Activated CD8-positive, alpha-beta memory T cell treated with anti-CD3 and anti-CD28 coated beads for 4 hours (primary cell): ENCODE measurements around the gene SMC6.

ENCODE experiments used
- DNase-seq, 2 donors: peaks; one replicate each; pipeline ENCODE4 v3.0.0-alpha.2; 2020; ENCODE audit warnings: low read depth in 2 of 2

The SMC6 gene

GRCh38 chr2:17762451-17762850 is 8.8 kb upstream of the SMC6 start:
- no peak for DNase-seq

- no peak for DNase-seq
Measured at GRCh38 chr2:17759805-17760204, 6.2 kb upstream of the SMC6 start.

- DNase-seq = no peak
Measured at GRCh38 chr2:17758118-17758517, 4.5 kb upstream of the SMC6 start.

- no peak for DNase-seq
Measured at GRCh38 chr2:17757321-17757720, 3.7 kb upstream of the SMC6 start.

- DNase-seq = no peak
Measured at GRCh38 chr2:17756668-17757067, 3.1 kb upstream of the SMC6 start.

DNA sequence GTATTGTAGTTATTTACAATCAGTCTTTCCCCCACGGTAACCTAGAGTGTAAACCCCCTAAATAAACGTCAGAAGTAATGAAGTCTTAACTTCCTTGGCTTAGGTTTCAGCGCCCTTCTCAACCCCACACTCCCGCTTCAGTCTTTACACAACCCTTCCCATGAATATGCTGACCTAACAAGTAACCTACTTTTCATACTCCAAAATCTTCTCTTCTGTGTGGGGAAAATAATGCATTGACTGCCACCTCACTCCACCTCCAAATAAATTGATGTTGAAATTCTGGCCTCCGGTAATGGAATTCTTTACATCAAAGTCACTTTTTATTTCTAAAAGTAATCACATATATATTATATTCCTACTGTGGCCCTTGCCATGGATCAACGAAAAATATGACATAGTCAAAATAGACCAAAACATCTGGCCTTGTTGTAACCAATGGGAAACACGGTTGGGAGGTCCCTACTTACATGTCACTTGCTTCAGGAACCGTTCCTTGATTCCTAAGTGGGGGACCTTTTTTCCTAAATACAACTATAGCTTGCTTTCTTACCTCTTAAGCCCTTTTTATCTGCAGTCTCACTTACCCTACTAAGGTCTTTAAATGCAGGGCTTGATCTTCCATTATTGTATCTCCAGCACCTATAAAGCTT is 1.3 kb upstream of the SMC6 start:
- DNase-seq = no peak

DNA sequence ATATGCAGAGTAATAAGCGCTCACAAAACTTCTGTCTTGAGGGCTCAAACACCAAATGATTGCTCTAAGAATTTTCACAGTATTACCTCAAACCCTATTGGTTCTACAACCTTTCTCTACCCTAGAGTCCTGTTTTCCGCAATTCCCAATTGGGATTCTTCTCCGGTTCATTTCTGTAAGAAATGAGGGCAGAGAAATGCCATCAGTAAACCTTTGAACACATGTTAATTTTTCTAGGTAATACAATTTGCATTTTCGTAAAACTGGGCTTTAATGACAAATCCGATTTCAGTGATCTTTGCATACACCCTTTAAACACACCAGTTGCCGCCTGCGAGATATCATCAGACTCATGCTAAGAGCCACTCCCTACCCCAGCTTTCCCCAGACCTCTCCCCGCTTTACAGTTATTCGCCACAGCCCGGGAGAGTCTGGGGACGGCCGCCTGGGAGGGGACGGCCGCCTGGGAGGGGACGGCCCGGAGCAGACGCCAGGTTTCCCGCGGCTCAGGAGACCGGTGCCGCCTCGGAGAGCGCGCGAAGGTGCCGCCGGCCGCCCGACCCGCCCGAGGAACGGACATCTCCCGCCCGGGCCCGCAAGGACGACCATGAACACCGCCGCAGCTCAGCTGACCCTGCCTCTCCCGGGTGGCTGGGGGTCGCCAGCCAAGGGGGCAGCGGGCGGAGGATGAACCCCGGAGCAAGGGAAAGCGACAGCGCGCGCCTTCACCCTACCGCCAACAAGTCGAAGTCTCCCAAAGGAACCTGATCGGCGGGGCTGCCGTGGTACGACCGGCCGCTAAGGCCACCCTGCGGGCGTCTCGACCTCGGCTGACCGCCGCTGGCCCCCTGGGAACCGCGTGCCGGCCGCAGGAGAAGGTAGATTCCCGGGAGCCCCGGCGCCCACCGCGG is 463 bp downstream of the SMC6 start:
- peak in 1 of 2 donors; percentile 11 for DNase-seq

DNA sequence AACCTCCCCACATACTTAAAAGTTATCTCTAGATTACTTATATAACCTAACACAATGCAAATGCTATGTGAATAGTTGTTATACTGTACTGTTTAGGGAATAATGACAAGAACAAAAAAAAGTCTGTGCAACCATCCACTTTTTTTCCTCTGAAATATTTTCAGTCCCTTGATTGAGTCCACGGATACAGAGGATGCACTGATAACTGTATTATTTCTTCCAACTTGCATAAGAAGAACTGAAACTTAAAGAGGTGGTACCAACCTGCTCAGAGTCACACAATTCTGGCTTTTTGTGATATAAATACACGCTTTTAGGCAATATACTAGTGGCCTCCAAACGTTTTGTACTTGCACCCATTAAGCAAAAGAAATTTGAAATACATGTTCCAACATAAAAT is 1.4 kb downstream of the SMC6 start:
- no peak for DNase-seq

DNA sequence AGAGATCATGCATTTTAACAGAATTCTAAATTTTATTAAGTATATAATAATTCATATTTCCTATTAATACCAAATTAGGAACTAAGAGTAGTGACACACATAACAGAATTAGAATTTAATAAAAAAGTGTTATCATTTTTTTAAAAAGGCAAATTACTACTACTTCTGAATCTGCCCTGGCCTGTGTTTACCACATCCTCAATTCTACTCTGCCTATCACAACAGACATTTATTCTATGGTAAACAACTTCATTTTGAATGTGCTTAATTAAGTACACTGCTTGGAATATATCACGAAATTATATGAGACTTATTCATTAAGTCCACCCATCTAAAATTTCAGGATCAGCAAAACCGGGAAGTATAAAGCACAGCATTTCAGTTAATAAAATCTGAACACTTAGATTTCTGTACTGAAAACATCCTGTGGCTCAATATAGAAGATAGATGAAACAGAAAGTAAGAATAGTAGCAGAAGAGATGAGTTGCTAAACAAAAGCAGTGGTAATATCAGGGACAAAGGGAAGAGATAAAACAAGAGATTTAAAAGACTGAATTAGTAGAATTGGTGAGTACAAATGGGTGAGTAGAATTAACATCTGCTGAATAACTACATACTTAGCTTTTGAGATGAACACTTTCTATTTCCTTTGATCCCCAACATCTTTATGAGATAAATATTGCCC is 3.7 kb downstream of the SMC6 start:
- no peak for DNase-seq

- no peak for DNase-seq
Measured at GRCh38 chr2:17748745-17749144, 4.9 kb downstream of the SMC6 start.

GRCh38 chr2:17747684-17748452 is 5.7 kb downstream of the SMC6 start:
- DNase-seq = no peak

DNA sequence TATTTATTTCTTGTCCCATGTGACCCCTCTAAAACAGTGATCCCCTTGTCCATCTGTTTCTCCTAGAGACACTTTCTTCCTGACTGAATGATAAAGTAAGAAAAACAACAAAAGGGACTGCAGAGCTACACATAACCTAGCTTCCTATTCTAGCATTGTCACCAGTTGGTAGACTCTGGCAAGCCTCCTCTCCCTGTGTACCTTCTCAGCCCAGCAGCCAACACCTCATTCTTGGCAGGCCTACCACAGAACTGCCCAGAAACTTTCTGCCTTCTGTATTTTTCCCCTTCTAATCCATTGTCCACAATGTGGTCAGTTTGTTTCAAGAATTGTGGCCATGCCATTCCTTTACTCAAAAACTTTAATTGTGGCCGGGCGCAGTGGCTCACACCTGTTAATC is 13.4 kb downstream of the SMC6 start:
- no peak for DNase-seq

DNA sequence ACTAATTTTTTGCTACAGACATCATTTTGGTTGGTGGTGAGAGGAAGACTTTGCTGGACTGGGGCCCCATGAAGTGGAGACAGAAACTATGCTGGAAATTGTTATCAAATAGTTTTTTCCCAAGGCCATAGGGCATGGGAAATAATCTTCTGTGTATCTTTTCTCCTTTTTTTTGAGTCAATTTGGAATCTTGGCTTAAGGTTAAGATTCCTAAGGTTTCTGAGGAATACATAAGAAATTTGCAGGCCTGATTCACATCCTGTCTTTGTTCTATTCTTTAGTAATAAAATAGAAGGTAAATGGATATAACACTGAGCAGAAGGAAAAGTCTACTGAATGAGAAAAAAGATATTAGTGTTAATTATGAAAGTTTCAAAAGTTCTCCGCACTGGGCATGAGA is 16.6 kb downstream of the SMC6 start:
- no peak for DNase-seq

GRCh38 chr2:17735864-17736263 is 17.7 kb downstream of the SMC6 start:
- no peak for DNase-seq

DNA sequence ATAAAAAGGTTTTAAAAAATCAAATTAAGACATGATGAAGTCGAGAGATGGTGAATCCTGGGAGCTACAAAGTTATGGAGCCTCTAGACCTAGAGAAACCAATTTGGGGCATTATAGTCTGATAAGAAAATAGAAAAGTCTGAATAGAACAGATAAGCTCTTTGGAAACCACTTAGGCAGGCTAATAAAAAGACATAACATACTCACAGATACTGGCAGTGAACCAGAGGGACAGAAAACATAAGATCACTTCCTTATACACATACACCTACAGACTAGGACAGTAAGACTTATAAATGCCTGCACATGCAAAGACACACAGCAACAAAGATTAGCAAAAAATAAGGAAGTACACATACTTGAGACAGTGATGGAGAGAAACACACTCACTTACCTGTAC is 20.0 kb downstream of the SMC6 start:
- DNase-seq = no peak

- no peak for DNase-seq
Measured at GRCh38 chr2:17729880-17730279, 23.7 kb downstream of the SMC6 start.

GRCh38 chr2:17728210-17728609 is 25.4 kb downstream of the SMC6 start:
- DNase-seq = no peak

GRCh38 chr2:17719562-17720371 is 33.8 kb downstream of the SMC6 start:
- no peak for DNase-seq

DNA sequence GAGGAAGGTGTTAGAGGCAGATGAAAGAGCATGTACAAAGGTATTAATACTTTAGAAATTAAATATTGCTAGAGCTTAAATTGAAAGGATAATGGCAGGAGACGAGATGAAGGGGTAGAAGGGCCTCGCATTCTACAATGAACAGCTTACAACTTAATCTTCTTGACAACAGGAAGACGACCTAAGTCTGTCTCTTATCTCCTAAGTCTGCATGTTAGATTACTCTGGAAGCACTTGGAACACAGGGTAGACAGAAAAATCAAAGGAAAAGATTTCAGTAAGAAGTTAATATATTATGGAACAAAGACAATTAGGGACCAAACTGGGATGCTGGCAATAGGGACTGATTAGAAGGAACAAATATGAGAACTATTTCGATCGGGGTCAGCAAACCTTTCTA is 34.9 kb downstream of the SMC6 start:
- DNase-seq = no peak

DNA sequence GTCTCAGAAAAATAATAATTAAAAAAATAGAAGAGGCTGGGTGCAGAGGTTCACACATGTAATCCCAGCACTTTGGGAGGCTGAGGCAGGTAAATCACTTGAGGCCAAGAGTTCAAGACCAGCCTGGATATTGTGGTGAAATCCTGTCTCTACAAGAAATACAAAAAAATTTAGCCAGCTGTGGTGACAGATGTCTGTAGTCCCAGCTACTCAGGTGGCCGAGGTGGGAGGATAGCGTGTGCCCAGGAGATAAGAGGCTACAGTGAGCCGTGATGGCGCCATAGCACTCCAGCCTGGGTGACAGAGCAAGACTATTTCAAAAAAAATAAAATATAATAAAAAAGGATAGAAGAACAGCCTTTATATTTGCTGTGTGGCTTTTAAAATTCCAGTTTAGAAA is 35.9 kb downstream of the SMC6 start:
- no peak for DNase-seq

DNA sequence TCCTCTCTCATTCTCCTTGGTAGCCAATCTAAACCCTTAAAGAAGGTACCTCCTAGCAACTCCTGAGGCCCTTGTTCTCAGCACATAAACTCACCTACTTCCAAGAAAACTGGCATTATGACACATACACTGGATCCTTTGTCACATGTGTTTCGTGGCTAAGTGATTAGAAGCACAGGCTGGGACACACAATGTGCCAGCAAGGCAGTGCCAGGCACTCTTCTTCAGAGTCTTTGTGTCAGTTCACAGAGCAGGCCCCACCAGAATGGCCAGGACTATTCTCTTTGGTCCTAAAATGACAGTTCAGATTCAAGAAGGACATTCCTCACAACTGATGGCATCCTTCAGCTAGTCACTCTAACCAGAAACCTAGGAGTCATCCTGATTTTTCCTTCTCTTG is 40.3 kb downstream of the SMC6 start:
- no peak for DNase-seq
